BJ (cell line): ENCODE measurements around the gene CLDN16. TPM values are rescaled to one million over a fixed set of nuclear protein-coding genes. Genes with fewer than 3 reads are reported as not detected.

Experiments used
- CTCF ChIA-PET: fragments of 350-600 bp; formaldehyde crosslinking; extraction: SDS; loops from one replicate; lab custom pipeline; 2021; ENCODE audit warnings: antibody characterized with exemption, inconsistent platforms; lab: Yijun Ruan, JAX
- POLR2A ChIA-PET: fragments of 300-600 bp; sonication (Branson Sonifier 250); formaldehyde crosslinking; extraction: SDS; loops from one replicate; lab custom pipeline; 2021; ENCODE audit warnings: antibody characterized with exemption; lab: Charles Lee
- DNase-seq: peaks from one replicate; pipeline ENCODE4 v3.0.0-alpha.2; 2011; ENCODE audit warnings: low read depth
- H3K27me3 ChIP-seq: 2 replicates; pipeline ENCODE4 v1.6.0; 2011; ENCODE audit warnings: low read length; ENCODE audit not compliant: control insufficient read depth, insufficient read depth
- H3K36me3 ChIP-seq: 2 replicates; pipeline ENCODE4 v1.5.1; 2011; ENCODE audit warnings: low read length; ENCODE audit not compliant: control insufficient read depth, insufficient read depth
- H3K4me3 ChIP-seq: 2 replicates; pipeline ENCODE4 v1.5.1; 2011; ENCODE audit warnings: low read depth, mild to moderate bottlenecking, control low read depth, low read length
- polyA plus RNA-seq: library from polyadenylated mRNA; depleted of rRNA; stranded (reverse); fragments of >200 nt; gene quantifications from 2 replicates; pipeline ENCODE4 v1.2.3, GENCODE V29; 2011
- TF ChIP-seq, protein P1 (sequence below): IDR thresholded peaks from 2 replicates; pipeline ENCODE4 v1.5.1; 2011; ENCODE audit warnings: low read depth, mild to moderate bottlenecking, control low read depth, inconsistent platforms, low read length, moderate library complexity; ENCODE audit not compliant: insufficient read depth

The CLDN16 gene
- polyA plus RNA-seq, 1 experiment, result not detected

- TF ChIP-seq, protein P1, sequence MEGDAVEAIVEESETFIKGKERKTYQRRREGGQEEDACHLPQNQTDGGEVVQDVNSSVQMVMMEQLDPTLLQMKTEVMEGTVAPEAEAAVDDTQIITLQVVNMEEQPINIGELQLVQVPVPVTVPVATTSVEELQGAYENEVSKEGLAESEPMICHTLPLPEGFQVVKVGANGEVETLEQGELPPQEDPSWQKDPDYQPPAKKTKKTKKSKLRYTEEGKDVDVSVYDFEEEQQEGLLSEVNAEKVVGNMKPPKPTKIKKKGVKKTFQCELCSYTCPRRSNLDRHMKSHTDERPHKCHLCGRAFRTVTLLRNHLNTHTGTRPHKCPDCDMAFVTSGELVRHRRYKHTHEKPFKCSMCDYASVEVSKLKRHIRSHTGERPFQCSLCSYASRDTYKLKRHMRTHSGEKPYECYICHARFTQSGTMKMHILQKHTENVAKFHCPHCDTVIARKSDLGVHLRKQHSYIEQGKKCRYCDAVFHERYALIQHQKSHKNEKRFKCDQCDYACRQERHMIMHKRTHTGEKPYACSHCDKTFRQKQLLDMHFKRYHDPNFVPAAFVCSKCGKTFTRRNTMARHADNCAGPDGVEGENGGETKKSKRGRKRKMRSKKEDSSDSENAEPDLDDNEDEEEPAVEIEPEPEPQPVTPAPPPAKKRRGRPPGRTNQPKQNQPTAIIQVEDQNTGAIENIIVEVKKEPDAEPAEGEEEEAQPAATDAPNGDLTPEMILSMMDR, result no peak
- H3K27me3 ChIP-seq, result no peaks in the 10 kb centered on the region
- H3K36me3 ChIP-seq, result no peaks in the 10 kb centered on the region
- no peak overlapping the region for H3K4me3 ChIP-seq
- DNase-seq, result no peak
- ChIA-PET POLR2A (no interaction called here), CTCF (no interaction called here)
These were observed 48.4 kb downstream of the CLDN16 start for GRCh38 chr3:190436331-190436730.

DNA sequence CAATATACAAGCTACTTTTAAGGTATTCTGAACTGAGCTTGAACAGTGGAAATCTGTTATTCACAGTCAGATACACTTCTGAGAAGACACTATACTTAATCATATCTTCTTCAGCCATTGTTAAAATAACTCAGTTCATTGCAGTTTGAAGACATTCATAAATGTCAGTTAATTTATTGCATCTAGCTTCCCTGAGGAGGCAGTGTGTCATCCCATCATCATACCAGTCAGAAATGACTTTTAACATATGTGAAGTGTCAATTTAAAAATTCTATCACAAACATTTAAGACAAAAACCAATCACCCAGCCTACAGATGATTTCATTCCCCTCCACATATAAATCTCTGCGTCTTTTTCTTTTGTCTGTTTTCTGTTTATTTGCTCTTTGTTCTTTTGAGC lies 54.3 kb downstream of the CLDN16 start:
- no peaks in the 10 kb centered on the region for H3K27me3 ChIP-seq
- H3K36me3 ChIP-seq, result no peaks in the 10 kb centered on the region
- ChIA-PET CTCF (interaction anchor here (2.1 kb wide), 1 partner anchor 218 kb away, joined by 9 read pairs; no protein-coding TSS in a partner anchor), POLR2A (no interaction called here)
- H3K4me3 ChIP-seq, result no peak overlapping the region
- TF ChIP-seq, protein P1, result no peak
- no peak for DNase-seq

DNA sequence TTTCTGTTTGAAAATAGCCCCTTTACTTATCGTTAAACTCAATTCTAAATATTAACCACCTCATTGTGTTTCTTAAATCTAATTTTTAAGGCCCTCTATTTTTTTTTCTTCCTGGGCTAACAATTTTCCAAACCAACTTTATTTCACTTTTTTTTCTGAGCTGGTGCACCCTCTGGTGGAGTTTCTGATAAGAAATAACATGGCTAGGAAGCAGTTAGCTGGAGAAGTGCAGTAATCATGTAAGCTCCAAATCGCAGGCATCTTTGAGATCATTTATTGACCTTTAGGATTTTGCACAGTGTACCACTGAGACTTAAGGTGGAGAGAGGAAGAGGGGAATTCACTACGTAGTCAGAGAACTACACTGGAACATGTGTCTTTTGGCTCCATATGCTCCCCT lies 55.3 kb downstream of the CLDN16 start:
- TF ChIP-seq, protein P1, result peak; percentile 43
- ChIA-PET CTCF (interaction anchor here (1.3 to 2.1 kb wide), 5 partner anchors 12 to 481 kb away, joined by 3 to 10 read pairs (median 6); no protein-coding TSS in a partner anchor), POLR2A (interaction anchor here (0.6 kb wide), 2 partner anchors 201 to 465 kb away, joined by 4 to 5 read pairs; no protein-coding TSS in a partner anchor)
- no peaks in the 10 kb centered on the region for H3K36me3 ChIP-seq
- DNase-seq, result no peak
- no peak overlapping the region for H3K4me3 ChIP-seq
- H3K27me3 ChIP-seq, result no peaks in the 10 kb centered on the region

DNA sequence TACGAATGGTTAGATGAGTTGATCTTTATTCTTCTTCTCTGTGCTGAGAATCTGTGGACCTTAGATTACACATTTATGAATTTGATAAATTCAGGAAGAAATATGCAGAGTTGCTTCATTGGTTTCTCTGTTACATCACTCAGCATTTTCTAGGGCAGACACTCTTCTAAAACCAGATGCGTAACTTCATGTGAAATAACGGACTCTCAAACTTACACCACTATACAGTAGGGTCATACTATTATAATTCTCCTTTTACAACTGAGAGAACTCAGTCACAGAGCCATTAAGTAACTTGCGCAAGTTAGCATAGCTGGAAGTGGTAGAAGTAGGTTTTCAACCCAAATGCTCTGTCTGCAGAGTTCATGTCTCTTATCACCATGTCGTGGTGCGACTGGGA lies 56.0 kb downstream of the CLDN16 start:
- Histone ChIP-seq H3K27me3 (no peaks in the 10 kb centered on the region), H3K36me3 (no peaks in the 10 kb centered on the region), H3K4me3 (no peak overlapping the region)
- TF ChIP-seq, protein P1, result no peak
- POLR2A ChIA-PET, result no interaction called here
- CTCF ChIA-PET, result interaction anchor here (0.6 to 1.9 kb wide), 5 partner anchors 11 to 482 kb away, joined by 3 to 10 read pairs (median 4); no protein-coding TSS in a partner anchor
- no peak for DNase-seq

DNA sequence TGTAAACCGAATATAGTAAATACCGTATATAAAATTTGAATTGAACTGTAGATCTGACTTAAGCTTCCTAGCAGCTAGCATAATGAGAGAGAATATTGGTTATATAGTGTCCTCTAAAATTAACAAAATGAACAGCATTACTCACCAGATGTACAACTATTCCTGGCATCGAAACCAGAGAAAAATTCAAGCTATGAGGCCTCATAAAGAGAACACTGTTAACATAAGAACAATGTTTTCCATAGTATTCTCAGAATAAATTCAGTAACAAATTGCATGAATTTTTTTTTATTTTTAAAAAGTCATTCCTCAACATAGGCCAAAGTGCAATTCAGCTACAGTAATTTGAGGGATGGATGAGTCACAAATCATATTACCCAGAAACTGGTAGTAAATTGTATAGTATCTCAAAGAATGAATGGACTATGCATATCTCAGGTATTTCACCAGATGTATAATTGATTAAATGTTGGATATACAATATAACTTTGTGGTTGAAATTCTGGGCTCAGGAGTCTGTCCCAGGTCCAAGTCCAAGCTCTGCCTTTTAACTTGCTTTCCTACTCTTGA lies 56.7 kb downstream of the CLDN16 start:
- TF ChIP-seq, protein P1, result no peak
- H3K36me3 ChIP-seq, result no peaks in the 10 kb centered on the region
- H3K4me3 ChIP-seq, result no peak overlapping the region
- ChIA-PET POLR2A (no interaction called here), CTCF (interaction anchor here (0.6 to 1.9 kb wide), 5 partner anchors 30 to 538 kb away, joined by 3 to 10 read pairs (median 5); no protein-coding TSS in a partner anchor)
- no peaks in the 10 kb centered on the region for H3K27me3 ChIP-seq
- no peak for DNase-seq
